Loucy (cell line): Measurements from ENCODE around the gene GUCY1A1.

Experiments used
- CTCF ChIP-seq: fragments of 200-600 bp; sonication (generic); conservative IDR thresholded peaks from 2 replicates; pipeline ENCODE4 v1.5.1; 2014; ENCODE audit warnings: mild to moderate bottlenecking, antibody characterized with exemption, low read length
- EZH2phosphoT487 ChIP-seq: fragments of 200-600 bp; IDR thresholded peaks from 2 replicates; pipeline ENCODE4 v1.6.1; 2018; ENCODE audit warnings: antibody characterized with exemption, mild to moderate bottlenecking, moderate library complexity, borderline replicate concordance

GRCh38 chr4:155735496-155735895 lies 68.8 kb downstream of the GUCY1A1 start:
- no peak for TF ChIP-seq CTCF
- no peak for TF ChIP-seq EZH2phosphoT487
